CD4-positive, alpha-beta T cell (primary cell): ENCODE measurements around the gene GLCE. TPM values are rescaled to one million over a fixed set of nuclear protein-coding genes. Genes with fewer than 3 reads are reported as not detected.
"Not testable (repeated sequence)": the region's sequence is repeated elsewhere in the genome, so short reads cannot be mapped to it uniquely, and the experiment has no call there.

Experiments
- ATAC-seq: fragments of 200-7000 bp; cut with Tn5 transposase; one replicate; pipeline ENCODE4 v1.10.0; 2022; ENCODE audit warnings: mild to moderate bottlenecking; ENCODE audit not compliant: poor library complexity
- CTCF ChIA-PET: fragments of 350-600 bp; sonication (Branson Sonifier 250); formaldehyde crosslinking; loops from one replicate; lab custom pipeline; 2021; ENCODE audit warnings: antibody characterized with exemption, inconsistent platforms; lab: Charles Lee
- POLR2A ChIA-PET: fragments of 350-600 bp; sonication (Branson Sonifier 250); formaldehyde crosslinking; loops from one replicate; lab custom pipeline; 2021; ENCODE audit warnings: antibody characterized with exemption, inconsistent platforms; lab: Charles Lee
- DNase-seq, 14 experiments: peaks; one replicate each; pipeline ENCODE4 v3.0.0-alpha.2; 2013 to 2020; ENCODE audit warnings: mixed read lengths in 2 of 14
- H3K27ac ChIP-seq, 2 donors: one replicate each; pipeline versions ENCODE4 v1.5.1 to v1.7.0; 2013; ENCODE audit warnings: low read length in 2 of 2, low read depth in 1 of 2, mild to moderate bottlenecking in 1 of 2
- H3K27me3 ChIP-seq, 2 experiments: 1 replicate in 1 of 2; 2 replicates in 1 of 2; pipeline versions ENCODE4 v1.6.1 to v1.7.0; 2013; ENCODE audit warnings: low read length in 2 of 2, control low read depth in 1 of 2, mild to moderate bottlenecking in 1 of 2, moderate library complexity in 1 of 2; ENCODE audit not compliant: insufficient read depth in 2 of 2, control insufficient read depth in 1 of 2
- H3K36me3 ChIP-seq: one replicate; pipeline ENCODE4 v1.6.1; 2013; ENCODE audit warnings: low read length, control low read depth; ENCODE audit not compliant: insufficient read depth
- H3K4me1 ChIP-seq: one replicate; pipeline ENCODE4 v1.6.1; 2013; ENCODE audit warnings: low read length, control low read depth; ENCODE audit not compliant: insufficient read depth
- H3K4me3 ChIP-seq: one replicate; pipeline ENCODE4 v1.5.1; 2013; ENCODE audit warnings: mild to moderate bottlenecking, low read length, moderate library complexity
- H3K9me3 ChIP-seq, 2 experiments: 1 replicate in 1 of 2; 2 replicates in 1 of 2; pipeline versions ENCODE4 v1.6.1 to v1.7.0; 2013; ENCODE audit warnings: low read length in 2 of 2, mild to moderate bottlenecking in 2 of 2, control low read depth in 1 of 2, moderate library complexity in 1 of 2; ENCODE audit not compliant: control insufficient read depth in 1 of 2, insufficient read depth in 1 of 2
- H3K27ac Mint-ChIP-seq: one replicate; pipeline ENCODE4 v1.8.0; 2020; ENCODE audit warnings: mixed read lengths
- H3K27me3 Mint-ChIP-seq: one replicate; pipeline ENCODE4 v1.8.0; 2021; ENCODE audit warnings: mixed read lengths
- H3K36me3 Mint-ChIP-seq: one replicate; pipeline ENCODE4 v1.8.0; 2021; ENCODE audit warnings: low read depth, mixed read lengths
- H3K4me1 Mint-ChIP-seq: one replicate; pipeline ENCODE4 v1.8.0; 2021; ENCODE audit warnings: low read depth, mixed read lengths
- H3K4me3 Mint-ChIP-seq: one replicate; pipeline ENCODE4 v1.8.0; 2020; ENCODE audit warnings: mild to moderate bottlenecking, mixed read lengths
- H3K9me3 Mint-ChIP-seq: one replicate; pipeline ENCODE4 v1.8.0; 2020; ENCODE audit warnings: mixed read lengths
- intact Hi-C, 2 experiments: fragments of 100-400 bp; cut with DNase I in 1 of 2; cut with micrococcal nuclease in 1 of 2; formaldehyde crosslinking; loops; one replicate each; pipeline versions ENCODE4 v1.15.1 to v1.9.0; 2023 to 2025; cut with DNase I, micrococcal nuclease
- total RNA-seq, 174 experiments: library from RNA in 2 of 174; stranded (reverse) in 2 of 174; gene quantifications; one replicate each; pipeline ENCODE4 v1.2.3 and lab custom pipeline; 2021 to 2026
- TF ChIP-seq, protein P1 (sequence below): fragments of 200-600 bp; IDR thresholded peaks from one replicate; pipeline ENCODE4 v1.8.0; 2022; ENCODE audit warnings: antibody characterized with exemption, mild to moderate bottlenecking

The GLCE gene
- total RNA-seq, 2 experiments from 2014 or later, result 3.2 TPM

DNA sequence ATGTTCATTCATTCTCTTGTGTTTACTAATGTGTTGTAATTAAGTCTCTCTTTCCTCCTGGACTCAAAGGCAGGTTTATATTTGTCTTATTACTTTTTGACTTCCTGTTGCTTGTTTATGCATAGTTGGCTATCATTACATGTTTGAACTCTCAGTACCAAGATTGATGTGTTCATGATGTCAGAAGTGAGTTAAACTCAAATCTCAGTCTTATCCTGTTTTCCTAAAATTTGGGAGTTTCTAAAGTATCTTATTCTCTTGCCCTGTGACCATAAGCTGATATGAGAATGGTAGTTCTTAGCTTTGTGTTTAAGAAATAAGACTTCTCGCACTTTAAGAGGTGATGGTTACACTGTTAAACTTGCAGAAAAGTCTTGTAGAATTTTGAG is 5.2 kb downstream of the GLCE start:
- Mint-ChIP-seq H3K4me1 (peaks cover 11% of the 10 kb centered on the region), H3K4me3 (no peak overlapping the region), H3K36me3 (peaks cover 5% of the 10 kb centered on the region), H3K27ac (no peak overlapping the region), H3K27me3 (no peaks in the 10 kb centered on the region), H3K9me3 (no peaks in the 10 kb centered on the region)
- H3K4me3 ChIP-seq, result no peak overlapping the region
- H3K4me1 ChIP-seq, result peaks cover 11% of the 10 kb centered on the region
- no peaks in the 10 kb centered on the region for H3K27me3 ChIP-seq
- H3K27ac ChIP-seq, result no peak overlapping the region
- CTCF ChIA-PET, result interaction anchor here (0.6 kb wide), 1 partner anchor 50 kb away, joined by 4 read pairs; no protein-coding TSS in a partner anchor
- POLR2A ChIA-PET, result no interaction called here
- ATAC-seq (no peak), DNase-seq (no peak)
- no peaks in the 10 kb centered on the region for H3K36me3 ChIP-seq
- H3K9me3 ChIP-seq, result no peaks in the 10 kb centered on the region
- TF ChIP-seq, protein P1, sequence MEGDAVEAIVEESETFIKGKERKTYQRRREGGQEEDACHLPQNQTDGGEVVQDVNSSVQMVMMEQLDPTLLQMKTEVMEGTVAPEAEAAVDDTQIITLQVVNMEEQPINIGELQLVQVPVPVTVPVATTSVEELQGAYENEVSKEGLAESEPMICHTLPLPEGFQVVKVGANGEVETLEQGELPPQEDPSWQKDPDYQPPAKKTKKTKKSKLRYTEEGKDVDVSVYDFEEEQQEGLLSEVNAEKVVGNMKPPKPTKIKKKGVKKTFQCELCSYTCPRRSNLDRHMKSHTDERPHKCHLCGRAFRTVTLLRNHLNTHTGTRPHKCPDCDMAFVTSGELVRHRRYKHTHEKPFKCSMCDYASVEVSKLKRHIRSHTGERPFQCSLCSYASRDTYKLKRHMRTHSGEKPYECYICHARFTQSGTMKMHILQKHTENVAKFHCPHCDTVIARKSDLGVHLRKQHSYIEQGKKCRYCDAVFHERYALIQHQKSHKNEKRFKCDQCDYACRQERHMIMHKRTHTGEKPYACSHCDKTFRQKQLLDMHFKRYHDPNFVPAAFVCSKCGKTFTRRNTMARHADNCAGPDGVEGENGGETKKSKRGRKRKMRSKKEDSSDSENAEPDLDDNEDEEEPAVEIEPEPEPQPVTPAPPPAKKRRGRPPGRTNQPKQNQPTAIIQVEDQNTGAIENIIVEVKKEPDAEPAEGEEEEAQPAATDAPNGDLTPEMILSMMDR, result no peak
- intact Hi-C loops, result loop anchor here in 1 of 2 experiments (10.0 kb wide), 1 partner anchor 351 kb away; no protein-coding TSS in a partner anchor

- intact Hi-C loops, result loop anchor here in 1 of 2 experiments (10.0 kb wide), 1 partner anchor 353 kb away; no protein-coding TSS in a partner anchor
- Histone ChIP-seq H3K27ac (no peak overlapping the region), H3K4me3 (no peak overlapping the region), H3K4me1 (no peaks in the 10 kb centered on the region), H3K9me3 (no peaks in the 10 kb centered on the region), H3K36me3 (no peaks in the 10 kb centered on the region), H3K27me3 (no peaks in the 10 kb centered on the region)
- no peak for ATAC-seq
- CTCF ChIA-PET, result no interaction called here
- Mint-ChIP-seq H3K4me3 (no peak overlapping the region), H3K9me3 (no peaks in the 10 kb centered on the region), H3K27ac (no peak overlapping the region), H3K36me3 (no peaks in the 10 kb centered on the region), H3K4me1 (peaks cover 4% of the 10 kb centered on the region), H3K27me3 (no peaks in the 10 kb centered on the region)
- TF ChIP-seq, protein P1, result no peak
- no peak for DNase-seq
- POLR2A ChIA-PET, result no interaction called here
Measured at GRCh38 chr15:69167218-69167846, 6.9 kb downstream of the GLCE start.

GRCh38 chr15:69168361-69168760 is 7.9 kb downstream of the GLCE start:
- POLR2A ChIA-PET, result interaction anchor here (0.6 to 1.4 kb wide), 2 partner anchors 8 to 131 kb away, joined by 3 to 4 read pairs; partner anchors contain the start of genes GLCE and PAQR5
- H3K9me3 ChIP-seq, result not testable (repeated sequence)

DNA sequence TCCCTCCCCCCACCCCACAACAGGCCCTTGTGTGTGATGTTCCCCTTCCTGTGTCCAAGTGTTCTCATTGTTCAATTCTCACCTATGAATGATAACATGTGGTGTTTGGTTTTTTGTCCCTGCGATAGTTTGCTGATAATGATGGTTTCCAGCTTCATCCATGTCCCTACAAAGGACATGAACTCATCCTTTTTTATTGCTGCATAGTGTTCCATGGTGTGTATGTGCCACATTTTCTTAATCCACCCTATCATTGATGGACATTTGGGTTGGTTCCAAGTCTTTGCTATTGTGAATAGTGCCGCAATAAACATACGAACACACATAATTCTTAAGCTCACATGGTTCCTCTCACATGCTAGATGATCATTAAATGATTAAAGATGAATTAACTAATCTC is 9.1 kb downstream of the GLCE start:
- DNase-seq, CTCF ChIA-PET, H3K9me3 Mint-ChIP-seq, H3K27ac ChIP-seq, H3K4me1 ChIP-seq, H3K27me3 ChIP-seq, H3K4me3 Mint-ChIP-seq, H3K4me3 ChIP-seq, H3K36me3 Mint-ChIP-seq, H3K36me3 ChIP-seq, H3K27ac Mint-ChIP-seq, ATAC-seq, H3K9me3 ChIP-seq, H3K4me1 Mint-ChIP-seq, H3K27me3 Mint-ChIP-seq: not testable (repeated sequence)
- intact Hi-C loops, result loop anchor here in 1 of 2 experiments (10.0 kb wide), 1 partner anchor 355 kb away; no protein-coding TSS in a partner anchor
- POLR2A ChIA-PET, result interaction anchor here (1.4 kb wide), 1 partner anchor 9 kb away, joined by 4 read pairs; the partner anchor contains the start of gene GLCE

More at GRCh38 chr15:69168361-69168760, 7.9 kb downstream of the GLCE start:
- H3K9me3 Mint-ChIP-seq, H3K4me3 Mint-ChIP-seq, H3K27ac Mint-ChIP-seq, H3K36me3 Mint-ChIP-seq, ATAC-seq, H3K27ac ChIP-seq, H3K4me1 ChIP-seq, H3K4me3 ChIP-seq, CTCF ChIA-PET, DNase-seq, H3K27me3 Mint-ChIP-seq, H3K27me3 ChIP-seq, H3K36me3 ChIP-seq, H3K4me1 Mint-ChIP-seq: not testable (repeated sequence)
- intact Hi-C loops, result loop anchor here in 1 of 2 experiments (10.0 kb wide), 1 partner anchor 354 kb away; no protein-coding TSS in a partner anchor
